HG03378 (cell line): ENCODE results near the gene OR52E2.

Experiments used
- ATAC-seq: cut with Tn5 transposase; IDR thresholded peaks from one replicate; pipeline ENCODE4 v1.9.1; 2021; ENCODE audit warnings: mild to moderate bottlenecking, moderate library complexity; ENCODE audit not compliant: unreplicated experiment

Gene OR52E2

GRCh38 chr11:5021996-5022395, 37.4 kb downstream of the OR52E2 start:
- no peak for ATAC-seq

- no peak for ATAC-seq
These were observed 46.4 kb downstream of the OR52E2 start for GRCh38 chr11:5013012-5013411.

- ATAC-seq = no peak
These were observed 48.2 kb downstream of the OR52E2 start for GRCh38 chr11:5011254-5011653.
